Kidney epithelial cell (primary cell): ENCODE data around the gene FMN1. TPM values are rescaled to one million over a fixed set of nuclear protein-coding genes. Genes with fewer than 3 reads are reported as not detected.

Source experiments
- DNase-seq: peaks from one replicate; pipeline ENCODE4 v3.0.0-alpha.2; 2010; ENCODE audit warnings: low read depth
- H3K27me3 ChIP-seq: 2 replicates; pipeline ENCODE4 v1.6.0; 2011; ENCODE audit warnings: low read length; ENCODE audit not compliant: control insufficient read depth, insufficient read depth
- H3K36me3 ChIP-seq: 2 replicates; pipeline ENCODE4 v1.5.1; 2011; ENCODE audit warnings: low read length; ENCODE audit not compliant: control insufficient read depth, insufficient read depth
- H3K4me3 ChIP-seq: 2 replicates; pipeline ENCODE4 v1.5.1; 2011; ENCODE audit warnings: low read depth, mild to moderate bottlenecking, control low read depth, low read length
- CTCF ChIP-seq: IDR thresholded peaks from 2 replicates; pipeline ENCODE4 v1.5.1; 2011; ENCODE audit warnings: mild to moderate bottlenecking, moderate library complexity, low read length, control low read depth, inconsistent platforms; ENCODE audit not compliant: insufficient read depth, poor library complexity, severe bottlenecking
- total RNA-seq: library from RNA; depleted of rRNA; stranded (reverse); fragments of >200 nt; gene quantifications from 2 replicates; pipeline ENCODE4 v1.2.3, GENCODE V29; 2015

Gene FMN1
- total RNA-seq, 1 donor from 2014 or later: 4.5 TPM

GRCh38 chr15:32803631-32804030 lies 390.9 kb downstream of the FMN1 start:
- H3K27me3 ChIP-seq: no peaks in the 10 kb centered on the region
- no peak overlapping the region for H3K4me3 ChIP-seq
- DNase-seq: no peak
- H3K36me3 ChIP-seq: no peaks in the 10 kb centered on the region
- no peak for TF ChIP-seq CTCF

GRCh38 chr15:32802286-32802936 lies 392.1 kb downstream of the FMN1 start:
- Histone ChIP-seq H3K36me3 (no peaks in the 10 kb centered on the region), H3K27me3 (no peaks in the 10 kb centered on the region), H3K4me3 (no peak overlapping the region)
- DNase-seq: peak; percentile 61
- TF ChIP-seq CTCF: no peak

GRCh38 chr15:32799936-32800535 lies 394.5 kb downstream of the FMN1 start:
- Histone ChIP-seq H3K4me3 (no peak overlapping the region), H3K27me3 (no peaks in the 10 kb centered on the region), H3K36me3 (no peaks in the 10 kb centered on the region)
- TF ChIP-seq CTCF: no peak
- DNase-seq: no peak

- DNase-seq: no peak
- no peaks in the 10 kb centered on the region for H3K36me3 ChIP-seq
- no peak overlapping the region for H3K4me3 ChIP-seq
- H3K27me3 ChIP-seq: no peaks in the 10 kb centered on the region
- no peak for TF ChIP-seq CTCF
Measured at GRCh38 chr15:32796856-32797255, 397.7 kb downstream of the FMN1 start.

GRCh38 chr15:32794973-32795372 lies 399.5 kb downstream of the FMN1 start:
- TF ChIP-seq CTCF: no peak
- DNase-seq: no peak
- H3K36me3 ChIP-seq: no peaks in the 10 kb centered on the region
- no peak overlapping the region for H3K4me3 ChIP-seq
- no peaks in the 10 kb centered on the region for H3K27me3 ChIP-seq

GRCh38 chr15:32792436-32792835 lies 402.1 kb downstream of the FMN1 start:
- TF ChIP-seq CTCF: no peak
- Histone ChIP-seq H3K36me3 (no peaks in the 10 kb centered on the region), H3K4me3 (no peak overlapping the region), H3K27me3 (no peaks in the 10 kb centered on the region)
- DNase-seq: no peak
